Testis (tissue), 3 donors: ENCODE data around the gene ZSWIM2. TPM values are rescaled to one million over a fixed set of nuclear protein-coding genes. Genes with fewer than 3 reads are reported as not detected.

ENCODE experiments used
- DNase-seq: peaks from one replicate; pipeline ENCODE4 v3.0.0-alpha.2; 2019
- H3K27ac ChIP-seq, 2 donors: fragments of 200-600 bp; sonication (generic); one replicate each; pipeline ENCODE4 v1.5.1; 2019
- H3K27me3 ChIP-seq: fragments of 200-600 bp; sonication (generic); one replicate; pipeline ENCODE4 v1.5.1; 2019
- H3K36me3 ChIP-seq: fragments of 200-600 bp; sonication (generic); one replicate; pipeline ENCODE4 v1.5.1; 2017; ENCODE audit warnings: low read depth; ENCODE audit errors: missing control alignments
- H3K4me1 ChIP-seq: fragments of 200-600 bp; sonication (generic); one replicate; pipeline ENCODE4 v1.5.1; 2019
- H3K4me3 ChIP-seq, 2 donors: fragments of 200-600 bp; sonication (generic); one replicate each; pipeline ENCODE4 v1.5.1; 2017 to 2019
- H3K9me3 ChIP-seq: fragments of 200-600 bp; sonication (generic); one replicate; pipeline ENCODE4 v1.5.1; 2017
- CTCF ChIP-seq, 3 experiments: fragments of 450-650 bp in 2 of 3; fragments of 200-600 bp in 1 of 3; sonication (generic) in 1 of 3; IDR thresholded peaks; one replicate each; pipeline ENCODE4 v1.5.1; 2016 to 2019; ENCODE audit warnings: antibody characterized with exemption in 3 of 3, mild to moderate bottlenecking in 2 of 3, moderate library complexity in 1 of 3
- POLR2A ChIP-seq: fragments of 450-650 bp; IDR thresholded peaks from one replicate; pipeline ENCODE4 v1.6.1; 2017; ENCODE audit warnings: antibody characterized with exemption, mild to moderate bottlenecking, moderate library complexity
- WGBS, 2 donors: methylation state at CpG; one replicate each; pipeline ENCODE4 v1.1.5; 2018; 5-methylcytosine and 5-hydroxymethylcytosine counted together
- intact Hi-C: fragments of 100-400 bp; cut with DNase I; formaldehyde crosslinking; loops from one replicate; pipeline ENCODE4 v1.15.1; 2023; ENCODE audit warnings: low total_unique reads
- polyA plus RNA-seq: library from polyadenylated mRNA; stranded (reverse); fragments of 350-450 nt; fragmentation: Illumina TruSeq; extraction: RNeasy Lipid Tissue Mini Kit (QIAGEN cat#74804); gene quantifications from one replicate; pipeline ENCODE4 v1.2.3, GENCODE V29; 2014; ENCODE audit warnings: low read depth, low replicate concordance; ENCODE audit not compliant: insufficient read depth
- total RNA-seq, 2 donors: library from RNA; depleted of rRNA; stranded (reverse); fragments of >200 nt; gene quantifications; one replicate each; pipeline ENCODE4 v1.2.3, GENCODE V29; 2016

The ZSWIM2 gene
- total and polyA plus RNA-seq, 3 donors from 2014 or later: 5.0 to 11.2 (median 7.9) TPM

DNA sequence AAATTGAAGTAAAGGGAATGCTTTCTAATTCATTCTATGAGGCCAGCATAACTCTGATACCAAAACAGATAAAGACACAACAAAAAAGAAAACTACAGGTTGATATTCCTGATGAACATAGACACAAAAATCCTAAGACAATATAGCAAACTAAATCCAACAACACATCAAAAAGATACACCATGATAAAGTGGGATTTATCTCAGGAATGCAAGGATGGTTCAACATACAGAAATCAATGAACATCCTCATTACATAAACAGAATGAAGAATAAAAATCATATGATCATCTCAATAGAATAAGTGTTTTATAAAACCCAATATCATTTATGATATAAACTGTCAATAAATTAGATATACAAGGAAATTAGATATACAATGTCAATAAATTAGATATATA, 65.7 kb downstream of the ZSWIM2 start:
- Histone ChIP-seq H3K27me3 (no peaks in the 10 kb centered on the region), H3K27ac (no peak overlapping the region), H3K4me3 (no peak overlapping the region), H3K4me1 (no peaks in the 10 kb centered on the region), H3K36me3 (no peaks in the 10 kb centered on the region), H3K9me3 (no peaks in the 10 kb centered on the region)
- no peak for DNase-seq
- intact Hi-C loops: no loop called here
- no peak for TF ChIP-seq POLR2A
- no peak for TF ChIP-seq CTCF (IDR thresholded peaks at IDR 0.05)

DNA sequence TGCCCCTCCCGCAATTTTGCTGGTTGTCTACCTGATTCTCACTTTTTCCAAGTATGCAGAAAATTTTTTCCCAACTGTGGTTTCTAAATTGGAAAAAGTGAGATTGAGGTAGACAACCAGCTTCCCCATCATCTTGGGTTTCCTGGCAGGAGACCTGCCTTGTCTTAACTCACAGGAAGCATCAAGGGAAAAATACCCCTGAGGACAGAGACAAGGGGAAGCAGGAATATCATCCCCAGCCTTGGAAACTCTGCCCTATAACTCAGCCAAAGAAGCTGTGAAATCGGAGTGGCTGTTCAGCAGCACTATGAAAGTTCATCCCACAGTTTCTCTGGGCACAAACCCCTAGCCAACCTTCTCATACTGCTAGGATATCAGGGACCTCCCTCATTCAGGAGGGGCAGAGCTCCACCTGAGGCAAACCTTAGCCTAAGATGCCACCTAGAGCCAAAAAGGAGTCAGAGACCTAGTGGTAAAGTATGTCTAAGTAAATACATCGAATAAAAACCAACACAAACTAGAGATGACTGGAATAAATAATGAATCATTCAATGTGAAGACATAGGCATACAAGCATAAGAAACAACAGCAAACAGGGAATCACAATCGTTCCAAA, 68.2 kb downstream of the ZSWIM2 start:
- intact Hi-C loops: no loop called here
- H3K27me3 ChIP-seq: no peaks in the 10 kb centered on the region
- WGBS, 2 donors: 45 to 65% methylated on average over 4 of the region's 4 CpGs
- no peak for TF ChIP-seq POLR2A
- no peak for TF ChIP-seq CTCF (IDR thresholded peaks at IDR 0.05)
- DNase-seq: no peak
- no peaks in the 10 kb centered on the region for H3K36me3 ChIP-seq
- no peaks in the 10 kb centered on the region for H3K9me3 ChIP-seq
- H3K4me3 ChIP-seq: no peak overlapping the region
- H3K27ac ChIP-seq: no peak overlapping the region
- no peaks in the 10 kb centered on the region for H3K4me1 ChIP-seq

Other genes starting within 250 kb of the ZSWIM2 start
- gene FAM171B, start 155.1 kb downstream of the ZSWIM2 start, total RNA-seq: 1 to 10 TPM; 2.7 to 5.0 TPM
- 1.4 TPM for gene FAM171B, start 155.1 kb downstream of the ZSWIM2 start, polyA plus RNA-seq